Activated CD4-positive, alpha-beta T cell treated with anti-CD3 and anti-CD28 coated beads, Interleukin-2, amount 10 ng/mL, durations not matched to agents 7 days and 5 days (primary cell): Measurements from ENCODE around the gene TMEM185B. TPM values are rescaled to one million over a fixed set of nuclear protein-coding genes. Genes with fewer than 3 reads are reported as not detected.
"Not testable (repeated sequence)": the region's sequence is repeated elsewhere in the genome, so short reads cannot be mapped to it uniquely, and the experiment has no call there.

ENCODE experiments used
- CTCF ChIA-PET: fragments of 350-600 bp; sonication (Branson Sonifier 250); formaldehyde crosslinking; loops from one replicate; lab custom pipeline; 2021; ENCODE audit warnings: antibody characterized with exemption; lab: Charles Lee
- POLR2A ChIA-PET: fragments of 350-600 bp; sonication (Branson Sonifier 250); formaldehyde crosslinking; loops from one replicate; lab custom pipeline; 2021; ENCODE audit warnings: antibody characterized with exemption; lab: Charles Lee
- DNase-seq: peaks from one replicate; pipeline ENCODE4 v3.0.0-alpha.2; 2020
- H3K27ac Mint-ChIP-seq: one replicate; pipeline ENCODE4 v1.8.0; 2021; ENCODE audit warnings: mild to moderate bottlenecking, moderate library complexity, mixed read lengths
- H3K27me3 Mint-ChIP-seq: one replicate; pipeline ENCODE4 v1.8.0; 2021; ENCODE audit warnings: mixed read lengths
- H3K36me3 Mint-ChIP-seq: one replicate; pipeline ENCODE4 v1.8.0; 2021; ENCODE audit warnings: low read depth, mixed read lengths
- H3K4me1 Mint-ChIP-seq: one replicate; pipeline ENCODE4 v1.8.0; 2021; ENCODE audit warnings: mixed read lengths
- H3K4me3 Mint-ChIP-seq: one replicate; pipeline ENCODE4 v1.8.0; 2021; ENCODE audit warnings: mild to moderate bottlenecking, moderate library complexity, mixed read lengths
- H3K9me3 Mint-ChIP-seq: one replicate; pipeline ENCODE4 v1.8.0; 2021; ENCODE audit warnings: mixed read lengths
- total RNA-seq, 2 experiments: library from RNA; stranded (reverse); gene quantifications; one replicate each; pipeline ENCODE4 v1.2.3, GENCODE V29; 2021

Gene TMEM185B
- total RNA-seq, 2 experiments from 2014 or later = 20.8 to 21.3 TPM

GRCh38 chr2:120210270-120210693 lies 12.9 kb downstream of the TMEM185B start:
- DNase-seq = no peak
- Mint-ChIP-seq H3K4me1 (peaks cover 5% of the 10 kb centered on the region), H3K27me3 (no peaks in the 10 kb centered on the region), H3K27ac (peak overlapping the region; percentile 83), H3K9me3 (no peaks in the 10 kb centered on the region), H3K4me3 (no peak overlapping the region), H3K36me3 (peaks cover 10% of the 10 kb centered on the region)
- ChIA-PET POLR2A (no interaction called here), CTCF (interaction anchor here (0.7 to 4.5 kb wide), 3 partner anchors 13 to 39 kb away, joined by 3 to 13 read pairs (median 3); partner anchors contain the start of gene TMEM185B)

GRCh38 chr2:120209427-120210269 lies 13.6 kb downstream of the TMEM185B start:
- Mint-ChIP-seq H3K27me3 (no peaks in the 10 kb centered on the region), H3K9me3 (no peaks in the 10 kb centered on the region), H3K4me3 (no peak overlapping the region), H3K36me3 (peaks cover 10% of the 10 kb centered on the region), H3K4me1 (peaks cover 5% of the 10 kb centered on the region), H3K27ac (peak overlapping the region; percentile 83)
- no peak for DNase-seq
- ChIA-PET CTCF (interaction anchor here (0.7 to 4.5 kb wide), 4 partner anchors 13 to 39 kb away, joined by 3 to 13 read pairs (median 4); partner anchors contain the start of gene TMEM185B), POLR2A (no interaction called here)

- H3K36me3 Mint-ChIP-seq = peaks cover 10% of the 10 kb centered on the region
Measured at GRCh38 chr2:120208381-120209353, 14.5 kb downstream of the TMEM185B start.

GRCh38 chr2:120206022-120206581 lies 17.1 kb downstream of the TMEM185B start:
- Mint-ChIP-seq H3K27ac (no peak overlapping the region), H3K4me3 (no peak overlapping the region), H3K27me3 (no peaks in the 10 kb centered on the region), H3K4me1 (peaks cover 5% of the 10 kb centered on the region), H3K36me3 (peaks cover 9% of the 10 kb centered on the region), H3K9me3 (no peaks in the 10 kb centered on the region)
- ChIA-PET POLR2A (no interaction called here), CTCF (interaction anchor here (0.6 to 1.4 kb wide), 7 partner anchors 8 to 453 kb away, joined by 3 to 12 read pairs (median 3); no protein-coding TSS in a partner anchor)
- DNase-seq = peak; percentile 37

More at GRCh38 chr2:120208381-120209353, 14.5 kb downstream of the TMEM185B start:
- Mint-ChIP-seq H3K4me1 (peaks cover 5% of the 10 kb centered on the region), H3K4me3 (no peak overlapping the region), H3K27me3 (no peaks in the 10 kb centered on the region), H3K27ac (peak overlapping the region; percentile 83), H3K9me3 (no peaks in the 10 kb centered on the region)
- no peak for DNase-seq
- POLR2A ChIA-PET = interaction anchor here (0.6 kb wide), 1 partner anchor 348 kb away, joined by 4 read pairs; no protein-coding TSS in a partner anchor
- CTCF ChIA-PET = interaction anchor here (1.0 to 4.5 kb wide), 4 partner anchors 14 to 101 kb away, joined by 4 to 13 read pairs (median 5); partner anchors contain the start of gene TMEM185B

GRCh38 chr2:120204945-120205670 lies 18.1 kb downstream of the TMEM185B start:
- CTCF ChIA-PET = interaction anchor here (1.0 kb wide), 1 partner anchor 9 kb away, joined by 3 read pairs; no protein-coding TSS in a partner anchor
- H3K4me3 Mint-ChIP-seq = no peak overlapping the region
- H3K36me3 Mint-ChIP-seq = peaks cover 11% of the 10 kb centered on the region

GRCh38 chr2:120204417-120204816 lies 18.8 kb downstream of the TMEM185B start:
- Mint-ChIP-seq H3K27ac (no peak overlapping the region), H3K4me1 (peaks cover 5% of the 10 kb centered on the region), H3K27me3 (no peaks in the 10 kb centered on the region), H3K4me3 (no peak overlapping the region), H3K36me3 (peaks cover 9% of the 10 kb centered on the region), H3K9me3 (no peaks in the 10 kb centered on the region)
- ChIA-PET POLR2A (no interaction called here), CTCF (interaction anchor here (1.0 kb wide), 1 partner anchor 9 kb away, joined by 3 read pairs; no protein-coding TSS in a partner anchor)
- no peak for DNase-seq

More at GRCh38 chr2:120204945-120205670, 18.1 kb downstream of the TMEM185B start:
- no peak for DNase-seq
- no peak overlapping the region for H3K27ac Mint-ChIP-seq
- H3K4me1 Mint-ChIP-seq = peaks cover 5% of the 10 kb centered on the region
- no peaks in the 10 kb centered on the region for H3K9me3 Mint-ChIP-seq
- POLR2A ChIA-PET = no interaction called here
- no peaks in the 10 kb centered on the region for H3K27me3 Mint-ChIP-seq

- no peak overlapping the region for H3K27ac Mint-ChIP-seq
- no peak overlapping the region for H3K4me3 Mint-ChIP-seq
- POLR2A ChIA-PET = no interaction called here
- CTCF ChIA-PET = no interaction called here
- no peaks in the 10 kb centered on the region for H3K27me3 Mint-ChIP-seq
- no peaks in the 10 kb centered on the region for H3K9me3 Mint-ChIP-seq
- peaks cover 5% of the 10 kb centered on the region for H3K4me1 Mint-ChIP-seq
- peaks cover 9% of the 10 kb centered on the region for H3K36me3 Mint-ChIP-seq
- no peak for DNase-seq
Measured at GRCh38 chr2:120204022-120204405, 19.2 kb downstream of the TMEM185B start.

- no peak for DNase-seq
- H3K4me1 Mint-ChIP-seq = peaks cover 5% of the 10 kb centered on the region
- H3K27ac Mint-ChIP-seq = no peak overlapping the region
- POLR2A ChIA-PET = no interaction called here
- CTCF ChIA-PET = interaction anchor here (0.6 to 1.4 kb wide), 2 partner anchors 97 to 110 kb away, joined by 3 read pairs; no protein-coding TSS in a partner anchor
- H3K27me3 Mint-ChIP-seq = no peaks in the 10 kb centered on the region
- no peak overlapping the region for H3K4me3 Mint-ChIP-seq
- H3K36me3 Mint-ChIP-seq = peaks cover 12% of the 10 kb centered on the region
- peaks cover 3% of the 10 kb centered on the region for H3K9me3 Mint-ChIP-seq
Measured at GRCh38 chr2:120203251-120204021, 19.8 kb downstream of the TMEM185B start.

- DNase-seq, POLR2A ChIA-PET, H3K27ac Mint-ChIP-seq, CTCF ChIA-PET, H3K4me3 Mint-ChIP-seq, H3K27me3 Mint-ChIP-seq, H3K4me1 Mint-ChIP-seq: not testable (repeated sequence)
- peaks cover 12% of the 10 kb centered on the region for H3K9me3 Mint-ChIP-seq
- H3K36me3 Mint-ChIP-seq = peaks cover 20% of the 10 kb centered on the region
Measured at GRCh38 chr2:120199817-120200459, 23.3 kb downstream of the TMEM185B start.

- peaks cover 5% of the 10 kb centered on the region for H3K27me3 Mint-ChIP-seq
- DNase-seq = no peak
- POLR2A ChIA-PET = no interaction called here
- H3K36me3 Mint-ChIP-seq = peaks cover 33% of the 10 kb centered on the region
- CTCF ChIA-PET = interaction anchor here (1.2 to 1.3 kb wide), 3 partner anchors 9 to 117 kb away, joined by 3 read pairs; partner anchors contain the start of gene TMEM185B
- H3K4me3 Mint-ChIP-seq = no peak overlapping the region
- H3K4me1 Mint-ChIP-seq = no peaks in the 10 kb centered on the region
- H3K27ac Mint-ChIP-seq = no peak overlapping the region
- H3K9me3 Mint-ChIP-seq = peaks cover 28% of the 10 kb centered on the region
Measured at GRCh38 chr2:120195553-120195952, 27.6 kb downstream of the TMEM185B start.
